ENCODE measurements around the gene ZFHX3.

DNA sequence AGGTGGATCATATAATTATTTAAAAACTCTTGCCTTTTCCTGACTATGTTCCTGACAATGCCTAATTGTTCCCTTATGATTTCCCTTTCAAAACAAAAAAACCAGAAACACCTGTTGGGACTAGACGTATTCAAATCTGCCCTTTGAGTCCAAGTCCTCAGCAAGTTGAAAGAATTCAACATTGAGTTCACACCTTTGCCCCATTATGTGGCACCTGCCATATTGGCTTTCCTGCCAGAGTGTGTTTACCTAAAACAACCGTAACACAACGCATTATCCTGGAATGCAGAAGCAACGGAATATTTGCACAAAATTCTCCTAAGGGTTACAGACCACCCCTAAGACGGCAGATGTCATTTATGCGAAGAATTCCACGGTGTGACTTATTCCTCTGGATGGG is 105.9 kb downstream of the ZFHX3 start:
- no peak for TF ChIP-seq CTCF (IDR thresholded peaks at IDR 0.05 in 8 of 11, conservative IDR thresholded peaks at IDR 0.05 in 3 of 11)
- TF ChIP-seq POLR2A (IDR thresholded peaks at IDR 0.05): no peak
